HFF-Myc (cell line): ENCODE results near the gene ATG9A.
A peak's percentile ranks its signal among the peaks of the same experiment; 100 is the strongest.
"Not testable (repeated sequence)": the region's sequence is repeated elsewhere in the genome, so short reads cannot be mapped to it uniquely, and the experiment has no call there.

Source experiments
- DNase-seq: peaks from one replicate; pipeline ENCODE4 v3.0.0-alpha.2; 2011; ENCODE audit warnings: low read depth; ENCODE audit errors: extremely low read depth
- H3K4me3 ChIP-seq: replicated peaks from 2 replicates; pipeline ENCODE4 v1.5.1; 2011; ENCODE audit warnings: low read depth, mild to moderate bottlenecking, control low read depth, low read length
- CTCF ChIP-seq: IDR thresholded peaks from 2 replicates; pipeline ENCODE4 v1.5.1; 2012; ENCODE audit warnings: mild to moderate bottlenecking, low read depth, low read length, control low read depth; ENCODE audit errors: missing control alignments

ATG9A gene

DNA sequence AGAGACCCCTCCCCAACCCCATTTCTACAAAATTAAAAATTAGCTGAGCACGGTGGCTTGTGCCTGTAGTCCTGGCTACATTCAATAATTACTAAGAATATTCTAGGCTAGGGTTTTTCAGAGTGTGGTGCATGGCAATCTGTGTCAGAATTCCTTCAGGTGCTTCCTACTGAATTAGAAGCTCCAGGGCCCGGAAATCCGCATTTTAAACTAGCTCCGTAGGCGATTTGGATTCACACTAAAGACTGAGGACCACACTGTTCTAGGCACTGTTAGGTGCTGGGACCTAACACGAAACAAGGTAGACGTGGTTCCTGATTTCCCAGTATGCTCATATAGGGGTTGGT is 23.5 kb downstream of the ATG9A start:
- no peak for TF ChIP-seq CTCF
- no peak for DNase-seq

DNA sequence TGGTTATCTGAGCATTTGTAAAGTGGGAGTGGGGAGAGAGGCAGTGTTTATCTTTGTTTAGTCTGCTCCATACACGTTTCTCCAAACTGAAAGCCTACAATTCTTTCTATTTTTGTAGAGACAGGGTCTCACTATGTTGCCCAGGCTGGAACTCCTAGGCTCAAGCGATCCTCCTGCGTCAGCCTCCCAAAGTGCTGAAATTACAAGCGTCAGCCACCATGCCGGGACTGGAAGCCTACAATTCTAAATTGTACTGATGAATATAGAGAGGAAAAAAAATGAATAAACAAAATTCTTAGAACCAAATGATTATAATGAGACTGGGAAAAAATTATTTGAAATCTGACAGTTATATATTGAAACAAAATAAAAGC is 24.3 kb downstream of the ATG9A start:
- DNase-seq = no peak
- no peak overlapping the region for H3K4me3 ChIP-seq
- TF ChIP-seq CTCF = no peak

More for the DNA sequence above, 23.5 kb downstream of the ATG9A start:
- H3K4me3 ChIP-seq = peak overlapping the region; percentile 52

DNA sequence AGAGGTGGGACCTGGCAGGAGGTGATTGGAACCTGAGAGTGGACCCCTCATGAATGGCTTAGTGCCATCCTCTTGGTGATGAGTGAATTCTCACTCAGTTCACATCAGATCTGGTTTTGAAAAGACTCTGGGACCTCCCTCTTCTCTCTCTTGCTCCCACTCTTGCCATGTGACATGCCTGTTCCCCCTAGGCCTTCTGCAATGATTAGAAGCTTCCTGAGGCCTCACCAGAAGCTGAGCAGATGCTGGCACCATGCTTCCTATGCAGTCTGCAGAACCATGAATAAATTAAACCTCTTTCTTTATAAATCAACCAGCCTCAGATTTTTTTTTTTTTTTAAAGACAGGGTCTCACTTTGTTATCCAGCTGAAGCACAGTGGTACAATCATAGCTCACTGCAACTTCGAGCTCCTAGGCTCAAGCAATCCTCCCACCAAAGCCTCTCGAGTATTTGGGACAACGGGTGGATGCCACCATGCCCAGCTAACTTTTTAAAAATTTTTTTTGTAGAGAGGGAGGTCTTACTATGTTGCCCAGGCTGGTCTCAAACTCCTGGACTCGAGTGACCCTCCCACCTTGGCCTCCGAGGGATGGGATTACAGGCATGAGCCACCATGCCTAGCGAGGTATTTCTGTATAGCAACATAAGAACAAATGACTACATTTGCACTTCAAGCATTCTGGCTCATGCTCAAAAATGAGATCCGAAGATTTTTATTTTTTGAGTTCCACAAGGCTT is 24.8 kb downstream of the ATG9A start:
- no peak overlapping the region for H3K4me3 ChIP-seq
- TF ChIP-seq CTCF = no peak
- DNase-seq = no peak

DNA sequence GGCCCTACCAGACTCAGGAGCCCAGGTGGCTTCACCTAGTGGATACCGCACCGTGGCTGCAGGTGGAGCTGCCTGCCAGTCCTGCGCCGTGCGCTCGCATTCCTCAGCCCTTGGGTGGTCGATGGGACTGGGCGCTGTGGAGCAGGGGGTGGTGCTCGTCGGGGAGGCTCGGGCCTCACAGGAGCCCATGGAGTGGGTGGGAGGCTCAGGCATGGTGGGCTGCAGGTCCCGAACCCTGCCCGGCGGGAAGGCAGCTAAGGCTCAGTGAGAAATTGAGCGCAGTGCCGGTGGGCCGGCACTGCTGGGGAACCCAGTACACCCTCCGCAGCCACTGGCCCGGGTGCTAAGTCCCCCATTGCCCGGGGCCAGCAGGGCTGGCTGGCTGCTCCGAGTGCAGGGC is 28.1 kb downstream of the ATG9A start:
- DNase-seq, H3K4me3 ChIP-seq: not testable (repeated sequence)

GRCh38 chr2:219200502-219201326 is 28.7 kb downstream of the ATG9A start:
- H3K4me3 ChIP-seq, DNase-seq: not testable (repeated sequence)

- TF ChIP-seq CTCF = no peak
- H3K4me3 ChIP-seq = no peak overlapping the region
- no peak for DNase-seq
Observed at GRCh38 chr2:219199470-219200211, 29.8 kb downstream of the ATG9A start.

GRCh38 chr2:219198974-219199373 is 30.5 kb downstream of the ATG9A start:
- DNase-seq = no peak
- no peak overlapping the region for H3K4me3 ChIP-seq
- TF ChIP-seq CTCF = no peak
